Measurements from ENCODE around the gene DDIT3.
A peak's percentile ranks its signal among the peaks of the same experiment; 100 is the strongest.
"Not testable (repeated sequence)": the region's sequence is repeated elsewhere in the genome, so short reads cannot be mapped to it uniquely, and the experiment has no call there.

DDIT3 gene

GRCh38 chr12:57524814-57525614, 4.7 kb upstream of the DDIT3 start:
- no peak for DNase-seq

- no peak for DNase-seq
These were observed 3.6 kb upstream of the DDIT3 start for GRCh38 chr12:57523706-57524614.

- DNase-seq, result peak; percentile 40
These were observed 2.8 kb upstream of the DDIT3 start for GRCh38 chr12:57522887-57523705.

GRCh38 chr12:57522011-57522886, 1.9 kb upstream of the DDIT3 start, which contains the start of gene MBD6:
TSS of gene MBD6 (plus strand) at chr12:57522824. CDS start at chr12:57524304, 1,480 bp downstream.
- DNase-seq, result peak; percentile 90

- no peak for DNase-seq
These were observed 1.3 kb upstream of the DDIT3 start for GRCh38 chr12:57521525-57522010.

- DNase-seq, result peak; percentile 20
These were observed 590 bp downstream of the DDIT3 start for GRCh38 chr12:57519796-57520052.

- peak; percentile 23 for DNase-seq
These were observed 1.2 kb downstream of the DDIT3 start for GRCh38 chr12:57518920-57519795.

- no peak for DNase-seq
These were observed 2.0 kb downstream of the DDIT3 start for GRCh38 chr12:57518176-57518919.

- DNase-seq, result not testable (repeated sequence)
These were observed 2.6 kb downstream of the DDIT3 start for GRCh38 chr12:57517718-57518117.

GRCh38 chr12:57517187-57517586, 3.1 kb downstream of the DDIT3 start:
- DNase-seq, result no peak

- DNase-seq, result no peak
These were observed 3.6 kb downstream of the DDIT3 start for GRCh38 chr12:57516617-57517153.

- no peak for DNase-seq
These were observed 4.3 kb downstream of the DDIT3 start for GRCh38 chr12:57515934-57516541.

GRCh38 chr12:57515408-57515933, 4.8 kb downstream of the DDIT3 start:
- no peak for DNase-seq

GRCh38 chr12:57514720-57515407, 5.5 kb downstream of the DDIT3 start:
- no peak for DNase-seq

GRCh38 chr12:57514246-57514645, 6.1 kb downstream of the DDIT3 start:
- DNase-seq, result not testable (repeated sequence)

GRCh38 chr12:57513677-57514076, 6.6 kb downstream of the DDIT3 start:
- DNase-seq, result not testable (repeated sequence)

GRCh38 chr12:57513266-57513665, 7.0 kb downstream of the DDIT3 start:
- DNase-seq, result no peak

GRCh38 chr12:57512665-57513064, 7.6 kb downstream of the DDIT3 start:
- DNase-seq, result no peak

All from activated naive CD4-positive, alpha-beta T cell treated with anti-CD3 and anti-CD28 coated beads, Interleukin-2, amount 50 U/mL, for 16 hours (primary cell).